GM18951 (cell line): ENCODE results near the gene PI16.
"Not testable (repeated sequence)": the region's sequence is repeated elsewhere in the genome, so short reads cannot be mapped to it uniquely, and the experiment has no call there.

Experiments used
- POLR2A ChIP-seq: IDR thresholded peaks from 4 replicates; pipeline ENCODE4 v1.6.1; 2011; ENCODE audit warnings: mild to moderate bottlenecking; ENCODE audit not compliant: insufficient read length, insufficient read depth; ENCODE audit errors: extremely low read depth
- in situ Hi-C: fragments of 300-500 bp; cut with MboI; formaldehyde crosslinking; loops from one replicate; pipeline ENCODE4 v1.12.0; 2022; ENCODE audit warnings: low sequenced_read_pairs, mixed read lengths, inconsistent platforms; ENCODE audit not compliant: unreplicated experiment

The PI16 gene

GRCh38 chr6:36938536-36938935 lies 16.0 kb upstream of the PI16 start:
- in situ Hi-C loops, result no loop called here
- TF ChIP-seq POLR2A, result no peak

- in situ Hi-C loops, result not testable (repeated sequence)
Measured at GRCh38 chr6:36939005-36939404, 15.5 kb upstream of the PI16 start.

- no peak for TF ChIP-seq POLR2A
- in situ Hi-C loops, result no loop called here
Measured at GRCh38 chr6:36940027-36940426, 14.5 kb upstream of the PI16 start.

GRCh38 chr6:36941561-36941960 lies 13.0 kb upstream of the PI16 start:
- in situ Hi-C loops, result not testable (repeated sequence)

- in situ Hi-C loops, result not testable (repeated sequence)
Measured at GRCh38 chr6:36942329-36942728, 12.2 kb upstream of the PI16 start.

GRCh38 chr6:36944650-36945049 lies 9.9 kb upstream of the PI16 start:
- in situ Hi-C loops, result no loop called here
- no peak for TF ChIP-seq POLR2A

- no peak for TF ChIP-seq POLR2A
Measured at GRCh38 chr6:36945301-36945700, 9.2 kb upstream of the PI16 start.

GRCh38 chr6:36946526-36946925 lies 8.0 kb upstream of the PI16 start:
- in situ Hi-C loops, result no loop called here
- TF ChIP-seq POLR2A, result no peak

More at GRCh38 chr6:36945301-36945700, 9.2 kb upstream of the PI16 start:
- in situ Hi-C loops, result no loop called here

GRCh38 chr6:36947570-36948351 lies 6.8 kb upstream of the PI16 start:
- in situ Hi-C loops, result no loop called here
- no peak for TF ChIP-seq POLR2A

- in situ Hi-C loops, result not testable (repeated sequence)
Measured at GRCh38 chr6:36949076-36949475, 5.5 kb upstream of the PI16 start.

- TF ChIP-seq POLR2A, result no peak
- in situ Hi-C loops, result no loop called here
Measured at GRCh38 chr6:36949636-36950035, 4.9 kb upstream of the PI16 start.

GRCh38 chr6:36953931-36954261 lies 642 bp upstream of the PI16 start:
- TF ChIP-seq POLR2A, result no peak
- in situ Hi-C loops, result no loop called here

- TF ChIP-seq POLR2A, result no peak
- in situ Hi-C loops, result no loop called here
Measured at GRCh38 chr6:36955136-36955535, 598 bp downstream of the PI16 start.

- in situ Hi-C loops, result no loop called here
- no peak for TF ChIP-seq POLR2A
Measured at GRCh38 chr6:36955671-36956445, 1.3 kb downstream of the PI16 start.
